DND-41 (cell line): ENCODE results near the gene SCNN1A.

Experiments
- ATAC-seq: fragments of 200-7000 bp; cut with Tn5 transposase; 3 replicates; pipeline ENCODE4 v1.9.1; 2021; ENCODE audit warnings: low read depth; ENCODE audit not compliant: insufficient read depth
- DNase-seq: peaks from one replicate; pipeline ENCODE4 v3.0.0-alpha.2; 2020
- H2AFZ ChIP-seq: 2 replicates; pipeline ENCODE4 v1.6.0; 2012; ENCODE audit warnings: low read depth, low read length
- H3K27ac ChIP-seq: 2 replicates; pipeline ENCODE4 v1.5.1; 2012; ENCODE audit warnings: low read length, inconsistent platforms
- H3K27me3 ChIP-seq: fragments of 200-600 bp; sonication (generic); 2 replicates; pipeline ENCODE4 v1.6.0; 2012; ENCODE audit warnings: low read length, mild to moderate bottlenecking, inconsistent platforms; ENCODE audit not compliant: insufficient read depth, poor library complexity
- H3K36me3 ChIP-seq: 2 replicates; pipeline ENCODE4 v1.5.1; 2012; ENCODE audit warnings: low read length, inconsistent platforms; ENCODE audit not compliant: insufficient read depth
- H3K4me1 ChIP-seq: 2 replicates; pipeline ENCODE4 v1.5.1; 2012; ENCODE audit warnings: mild to moderate bottlenecking, low read length; ENCODE audit not compliant: insufficient read depth
- H3K4me2 ChIP-seq: 2 replicates; pipeline ENCODE4 v1.6.0; 2012; ENCODE audit warnings: mild to moderate bottlenecking, moderate library complexity, low read length, inconsistent platforms; ENCODE audit not compliant: insufficient read depth
- H3K4me3 ChIP-seq, 2 experiments: fragments of 200-600 bp in 1 of 2; shearing (Covaris generic) in 1 of 2; 2 replicates each; pipeline ENCODE4 v1.5.1; 2012 to 2016; ENCODE audit warnings: inconsistent platforms in 2 of 2, low read length in 2 of 2, mild to moderate bottlenecking in 2 of 2, low read depth in 1 of 2, moderate library complexity in 1 of 2
- H3K79me2 ChIP-seq: 2 replicates; pipeline ENCODE4 v1.6.0; 2012; ENCODE audit warnings: low read length, inconsistent platforms; ENCODE audit not compliant: insufficient read depth
- H3K9ac ChIP-seq: 2 replicates; pipeline ENCODE4 v1.6.0; 2012; ENCODE audit warnings: low read depth, mild to moderate bottlenecking, inconsistent platforms, low read length, moderate library complexity
- H3K9me3 ChIP-seq: 2 replicates; pipeline ENCODE4 v1.5.1; 2012; ENCODE audit warnings: low read length, moderate library complexity, mild to moderate bottlenecking, inconsistent platforms; ENCODE audit not compliant: insufficient read depth, severe bottlenecking
- H4K20me1 ChIP-seq: 2 replicates; pipeline ENCODE4 v1.6.0; 2012; ENCODE audit warnings: low read length; ENCODE audit not compliant: insufficient read depth
- EZH2 ChIP-seq: IDR thresholded peaks from 3 replicates; pipeline ENCODE4 v1.6.1; 2012; ENCODE audit warnings: borderline replicate concordance, low read depth, mild to moderate bottlenecking, moderate library complexity, low read length, inconsistent platforms; ENCODE audit not compliant: severe bottlenecking
- TF ChIP-seq, protein P1 (sequence below): IDR thresholded peaks from 2 replicates; pipeline ENCODE4 v1.5.1; 2012; ENCODE audit warnings: borderline replicate concordance, low read length, moderate library complexity, mild to moderate bottlenecking; ENCODE audit not compliant: poor library complexity, severe bottlenecking; ENCODE audit errors: extremely low read depth

SCNN1A gene

DNA sequence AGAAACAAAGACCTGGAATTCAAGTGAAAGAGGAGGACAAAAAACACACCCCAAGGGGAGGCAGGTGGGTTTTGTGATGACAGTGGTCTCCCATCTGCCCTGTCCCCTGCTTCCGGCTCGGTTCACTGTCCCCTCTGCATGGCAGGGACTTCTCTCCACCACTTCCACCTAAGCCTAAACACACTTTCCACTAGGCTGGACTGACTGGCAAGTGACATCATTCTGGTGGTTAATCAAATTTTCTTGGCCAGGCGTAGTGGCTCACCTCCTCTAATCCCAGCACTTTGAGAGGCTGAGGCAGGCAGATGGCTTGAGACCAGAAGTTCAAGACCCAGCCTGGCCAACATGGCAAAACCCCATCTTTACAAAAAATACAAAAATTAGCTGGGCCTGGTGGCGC lies 53.0 kb downstream of the SCNN1A start:
- Histone ChIP-seq H2AFZ (no peak overlapping the region), H3K9ac (no peak overlapping the region), H3K27ac (no peak overlapping the region), H3K4me1 (0 out of 2 replicates have a peak, but pooled peaks cover 8% of the 10 kb centered on the region), H3K4me2 (no peak overlapping the region), H3K79me2 (no peaks in the 10 kb centered on the region), H3K27me3 (no peaks in the 10 kb centered on the region), H3K9me3 (no peaks in the 10 kb centered on the region), H3K36me3 (no peaks in the 10 kb centered on the region), H3K4me3 (no peak overlapping the region), H4K20me1 (peaks cover 10% of the 10 kb centered on the region; the same call in 1 of the 2 replicates)
- TF ChIP-seq EZH2 = no peak
- TF ChIP-seq, protein P1, sequence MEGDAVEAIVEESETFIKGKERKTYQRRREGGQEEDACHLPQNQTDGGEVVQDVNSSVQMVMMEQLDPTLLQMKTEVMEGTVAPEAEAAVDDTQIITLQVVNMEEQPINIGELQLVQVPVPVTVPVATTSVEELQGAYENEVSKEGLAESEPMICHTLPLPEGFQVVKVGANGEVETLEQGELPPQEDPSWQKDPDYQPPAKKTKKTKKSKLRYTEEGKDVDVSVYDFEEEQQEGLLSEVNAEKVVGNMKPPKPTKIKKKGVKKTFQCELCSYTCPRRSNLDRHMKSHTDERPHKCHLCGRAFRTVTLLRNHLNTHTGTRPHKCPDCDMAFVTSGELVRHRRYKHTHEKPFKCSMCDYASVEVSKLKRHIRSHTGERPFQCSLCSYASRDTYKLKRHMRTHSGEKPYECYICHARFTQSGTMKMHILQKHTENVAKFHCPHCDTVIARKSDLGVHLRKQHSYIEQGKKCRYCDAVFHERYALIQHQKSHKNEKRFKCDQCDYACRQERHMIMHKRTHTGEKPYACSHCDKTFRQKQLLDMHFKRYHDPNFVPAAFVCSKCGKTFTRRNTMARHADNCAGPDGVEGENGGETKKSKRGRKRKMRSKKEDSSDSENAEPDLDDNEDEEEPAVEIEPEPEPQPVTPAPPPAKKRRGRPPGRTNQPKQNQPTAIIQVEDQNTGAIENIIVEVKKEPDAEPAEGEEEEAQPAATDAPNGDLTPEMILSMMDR = no peak
- ATAC-seq (no peak), DNase-seq (no peak)

DNA sequence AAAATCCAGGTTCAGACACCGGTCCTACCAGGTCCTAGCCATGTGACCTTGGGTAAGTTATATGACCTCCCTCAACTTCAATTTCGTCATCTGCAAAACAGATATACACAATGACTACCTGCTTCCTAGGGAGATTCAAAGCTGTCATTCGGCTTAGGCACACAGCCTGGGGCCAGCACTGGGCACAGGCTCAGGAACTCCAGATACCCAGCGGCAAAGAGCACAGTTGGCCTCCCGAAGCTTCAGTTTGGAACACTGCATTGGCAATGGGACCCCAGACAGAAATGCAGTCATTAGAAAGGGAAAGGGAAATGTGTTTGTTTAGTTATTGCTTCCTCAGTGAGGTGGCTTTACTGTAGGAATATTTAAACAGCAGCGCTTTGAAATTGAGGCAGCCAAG lies 53.5 kb downstream of the SCNN1A start:
- H3K4me2 ChIP-seq = no peak overlapping the region

DNA sequence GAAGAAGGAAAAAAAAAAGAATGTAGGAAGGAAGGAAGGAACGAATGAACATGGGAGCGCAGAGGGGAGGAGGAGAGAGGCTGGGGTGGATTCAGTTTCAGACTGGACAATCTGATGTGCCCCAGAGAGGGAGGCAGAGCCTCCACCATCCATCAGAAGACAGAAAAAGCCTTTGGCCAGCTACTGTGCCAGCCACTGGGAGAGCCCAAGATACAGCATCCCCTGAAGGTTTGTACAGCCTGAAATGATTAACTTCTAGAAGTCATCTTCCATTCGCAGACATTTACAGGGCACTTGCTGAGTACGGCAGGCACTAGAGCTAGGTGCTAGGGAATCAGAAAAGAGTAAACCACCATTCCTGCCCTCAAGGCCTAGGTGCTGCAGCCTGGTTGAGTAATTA lies 55.9 kb downstream of the SCNN1A start:
- Histone ChIP-seq H3K36me3 (no peaks in the 10 kb centered on the region), H2AFZ (no peak overlapping the region), H3K4me2 (no peak overlapping the region), H4K20me1 (no peaks in the 10 kb centered on the region), H3K9me3 (no peaks in the 10 kb centered on the region), H3K27me3 (no peaks in the 10 kb centered on the region), H3K4me1 (0 out of 2 replicates have a peak, but pooled peaks cover 5% of the 10 kb centered on the region), H3K27ac (no peak overlapping the region), H3K79me2 (no peaks in the 10 kb centered on the region), H3K9ac (no peak overlapping the region), H3K4me3 (no peak overlapping the region)
- ATAC-seq (no peak), DNase-seq (no peak)
- TF ChIP-seq, protein P1 = no peak
- no peak for TF ChIP-seq EZH2

More for the DNA sequence above, 53.5 kb downstream of the SCNN1A start:
- ATAC-seq (no peak), DNase-seq (no peak)
- Histone ChIP-seq H3K9ac (no peak overlapping the region), H2AFZ (no peak overlapping the region), H3K79me2 (no peaks in the 10 kb centered on the region), H3K4me1 (0 out of 2 replicates have a peak, but pooled peaks cover 8% of the 10 kb centered on the region), H3K27ac (no peak overlapping the region), H3K9me3 (no peaks in the 10 kb centered on the region), H3K4me3 (no peak overlapping the region), H4K20me1 (0 out of 2 replicates have a peak, but pooled peaks cover 7% of the 10 kb centered on the region), H3K36me3 (no peaks in the 10 kb centered on the region), H3K27me3 (no peaks in the 10 kb centered on the region)
- TF ChIP-seq, protein P1 = no peak
- no peak for TF ChIP-seq EZH2
